Measurements from ENCODE around the gene LRP6. TPM values are rescaled to one million over a fixed set of nuclear protein-coding genes. Genes with fewer than 3 reads are reported as not detected.

LRP6 gene
- total RNA-seq, 1 experiment from 2014 or later: 22.0 TPM

DNA sequence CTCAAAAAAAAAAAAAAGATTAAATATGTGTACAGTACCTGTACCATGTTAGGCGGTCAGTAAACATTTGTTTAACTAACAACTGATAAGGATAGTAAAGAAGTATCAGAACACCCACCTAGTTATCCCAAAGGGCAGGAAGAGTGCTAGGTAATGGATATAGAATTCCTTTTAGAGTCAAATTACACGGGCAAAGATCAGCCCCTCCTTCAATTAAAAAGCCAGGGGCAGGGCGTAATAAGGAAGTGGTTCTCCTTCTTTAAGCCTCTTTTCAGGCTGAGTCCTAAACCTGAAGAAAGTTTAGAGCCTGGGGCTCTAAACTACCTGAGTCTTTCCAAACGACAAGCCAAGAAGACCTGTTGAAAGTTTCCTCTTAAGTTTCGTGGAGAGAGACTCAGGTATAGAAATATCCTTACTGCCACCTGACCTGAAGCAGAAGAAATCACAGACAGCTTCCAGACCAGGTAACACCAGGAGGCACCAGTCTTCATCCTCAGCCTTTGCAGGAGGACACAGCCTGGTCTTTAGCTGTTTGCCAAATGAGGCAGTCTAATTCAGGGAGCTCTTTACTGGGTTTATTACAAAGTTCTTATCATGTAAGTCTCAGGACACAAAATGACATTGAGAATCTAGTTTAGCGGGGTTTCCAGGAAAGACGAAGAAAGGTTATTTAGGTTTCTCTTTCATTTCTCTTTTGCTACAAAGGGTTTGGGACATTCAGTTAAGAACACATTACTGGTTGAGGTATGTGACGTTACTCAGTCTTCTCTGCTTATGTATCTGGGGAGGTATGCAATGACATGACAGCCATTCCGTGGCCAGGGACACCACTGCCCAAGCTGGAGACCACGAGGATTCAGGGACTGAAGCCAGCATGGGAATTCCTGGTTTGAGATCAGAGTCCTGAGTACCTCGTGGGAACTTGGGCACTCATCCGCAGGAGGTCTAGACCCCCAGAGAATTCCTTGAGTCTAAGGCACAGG is 195.9 kb downstream of the LRP6 start, which contains the start of gene BCL2L14:
BCL2L14 (plus strand) TSS at position 266 of the 983 bp plus-strand sequence. CDS start 8,367 bp downstream, outside the sequence.
- in situ Hi-C loops (cut with HindIII; ENCODE audit: low pct_unique_long_range_greater_than_20kb, low sequenced_read_pairs): no loop called here
- POLR2A ChIA-PET: no interaction called here
- intact Hi-C loops (cut with micrococcal nuclease; ENCODE audit: unreplicated experiment): no loop called here
- DNase-seq (ENCODE audit: low read depth, low spot score) (no peak), ATAC-seq (no peak)
- H3K27me3 ChIP-seq (ENCODE audit: control insufficient read depth, insufficient read depth, low read length): no peaks in the 10 kb centered on the region; the same call in 1 of the 2 replicates
- no TSS peak for BruUV-seq (replicated peaks)
- no peaks in the 10 kb centered on the region for H3K36me3 ChIP-seq (ENCODE audit: control insufficient read depth, insufficient read depth, low read length)
- CTCF ChIA-PET: no interaction called here
- no peaks in the 10 kb centered on the region; the same call in 1 of the 2 replicates for H3K4me1 ChIP-seq (ENCODE audit: control insufficient read depth, insufficient read depth, low read length)
- H3K4me3 ChIP-seq (ENCODE audit: low read depth in 2 of 2, low read length in 2 of 2): peak within 1 kb of the TSS in 1 of 2 experiments; percentile 30; a peak in 2 of 4 replicates
- no peak within 1 kb of the TSS for H3K27ac ChIP-seq (ENCODE audit: low read length)
- no peaks in the 10 kb centered on the region for H3K9me3 ChIP-seq (ENCODE audit: control insufficient read depth, insufficient read depth, low read depth, low read length)
- TF ChIP-seq, protein P1, sequence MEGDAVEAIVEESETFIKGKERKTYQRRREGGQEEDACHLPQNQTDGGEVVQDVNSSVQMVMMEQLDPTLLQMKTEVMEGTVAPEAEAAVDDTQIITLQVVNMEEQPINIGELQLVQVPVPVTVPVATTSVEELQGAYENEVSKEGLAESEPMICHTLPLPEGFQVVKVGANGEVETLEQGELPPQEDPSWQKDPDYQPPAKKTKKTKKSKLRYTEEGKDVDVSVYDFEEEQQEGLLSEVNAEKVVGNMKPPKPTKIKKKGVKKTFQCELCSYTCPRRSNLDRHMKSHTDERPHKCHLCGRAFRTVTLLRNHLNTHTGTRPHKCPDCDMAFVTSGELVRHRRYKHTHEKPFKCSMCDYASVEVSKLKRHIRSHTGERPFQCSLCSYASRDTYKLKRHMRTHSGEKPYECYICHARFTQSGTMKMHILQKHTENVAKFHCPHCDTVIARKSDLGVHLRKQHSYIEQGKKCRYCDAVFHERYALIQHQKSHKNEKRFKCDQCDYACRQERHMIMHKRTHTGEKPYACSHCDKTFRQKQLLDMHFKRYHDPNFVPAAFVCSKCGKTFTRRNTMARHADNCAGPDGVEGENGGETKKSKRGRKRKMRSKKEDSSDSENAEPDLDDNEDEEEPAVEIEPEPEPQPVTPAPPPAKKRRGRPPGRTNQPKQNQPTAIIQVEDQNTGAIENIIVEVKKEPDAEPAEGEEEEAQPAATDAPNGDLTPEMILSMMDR (IDR thresholded peaks at IDR 0.05): no peak
- no peak for TF ChIP-seq SIN3A (IDR thresholded peaks at IDR 0.05; ENCODE audit: borderline replicate concordance, insufficient read depth, low read depth, low read length)
- no peak for TF ChIP-seq POLR2AphosphoS5 (IDR thresholded peaks at IDR 0.05; ENCODE audit: low read depth, low read length)
- TF ChIP-seq, protein P2, sequence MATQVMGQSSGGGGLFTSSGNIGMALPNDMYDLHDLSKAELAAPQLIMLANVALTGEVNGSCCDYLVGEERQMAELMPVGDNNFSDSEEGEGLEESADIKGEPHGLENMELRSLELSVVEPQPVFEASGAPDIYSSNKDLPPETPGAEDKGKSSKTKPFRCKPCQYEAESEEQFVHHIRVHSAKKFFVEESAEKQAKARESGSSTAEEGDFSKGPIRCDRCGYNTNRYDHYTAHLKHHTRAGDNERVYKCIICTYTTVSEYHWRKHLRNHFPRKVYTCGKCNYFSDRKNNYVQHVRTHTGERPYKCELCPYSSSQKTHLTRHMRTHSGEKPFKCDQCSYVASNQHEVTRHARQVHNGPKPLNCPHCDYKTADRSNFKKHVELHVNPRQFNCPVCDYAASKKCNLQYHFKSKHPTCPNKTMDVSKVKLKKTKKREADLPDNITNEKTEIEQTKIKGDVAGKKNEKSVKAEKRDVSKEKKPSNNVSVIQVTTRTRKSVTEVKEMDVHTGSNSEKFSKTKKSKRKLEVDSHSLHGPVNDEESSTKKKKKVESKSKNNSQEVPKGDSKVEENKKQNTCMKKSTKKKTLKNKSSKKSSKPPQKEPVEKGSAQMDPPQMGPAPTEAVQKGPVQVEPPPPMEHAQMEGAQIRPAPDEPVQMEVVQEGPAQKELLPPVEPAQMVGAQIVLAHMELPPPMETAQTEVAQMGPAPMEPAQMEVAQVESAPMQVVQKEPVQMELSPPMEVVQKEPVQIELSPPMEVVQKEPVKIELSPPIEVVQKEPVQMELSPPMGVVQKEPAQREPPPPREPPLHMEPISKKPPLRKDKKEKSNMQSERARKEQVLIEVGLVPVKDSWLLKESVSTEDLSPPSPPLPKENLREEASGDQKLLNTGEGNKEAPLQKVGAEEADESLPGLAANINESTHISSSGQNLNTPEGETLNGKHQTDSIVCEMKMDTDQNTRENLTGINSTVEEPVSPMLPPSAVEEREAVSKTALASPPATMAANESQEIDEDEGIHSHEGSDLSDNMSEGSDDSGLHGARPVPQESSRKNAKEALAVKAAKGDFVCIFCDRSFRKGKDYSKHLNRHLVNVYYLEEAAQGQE (IDR thresholded peaks at IDR 0.05; ENCODE audit: insufficient read depth in 1 of 2, low read depth in 2 of 2, low read length in 1 of 2): no peak

DNA sequence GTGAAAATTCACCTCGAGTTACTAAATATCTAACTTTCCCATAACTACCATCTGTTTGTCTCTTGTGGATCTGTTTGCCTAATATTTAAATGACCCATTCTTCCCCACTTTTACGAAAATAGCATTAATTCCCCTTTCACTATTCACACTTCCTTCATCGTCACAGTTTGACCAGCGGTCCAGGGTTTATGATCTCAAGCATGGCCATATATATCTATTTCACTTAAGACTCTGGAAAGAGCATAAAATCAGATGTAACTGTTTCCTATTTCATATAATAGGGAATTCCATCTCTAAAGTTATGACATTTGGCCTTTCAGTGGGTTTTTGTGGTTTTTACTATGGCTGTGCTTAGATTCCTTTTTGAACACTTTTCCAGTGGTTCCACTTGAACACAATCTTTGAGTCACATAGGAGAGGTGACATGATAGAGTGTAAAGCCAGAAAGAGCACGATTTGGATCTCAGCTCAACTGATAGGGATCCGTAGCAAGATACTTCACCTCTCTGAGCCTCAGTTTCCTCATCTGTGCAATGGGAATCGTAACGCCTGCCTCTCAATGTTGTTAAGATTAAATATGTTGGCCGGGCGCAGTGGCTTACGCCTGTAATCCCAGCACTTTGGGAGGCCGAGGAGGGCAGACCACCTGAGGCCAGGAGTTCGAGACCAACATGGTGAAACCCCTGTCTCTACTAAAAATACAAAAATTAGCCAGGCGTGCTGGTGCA is 196.9 kb downstream of the LRP6 start:
- no peaks in the 10 kb centered on the region; the same call in 1 of the 2 replicates for H3K4me1 ChIP-seq (ENCODE audit: control insufficient read depth, insufficient read depth, low read length)
- no peaks in the 10 kb centered on the region for H3K36me3 ChIP-seq (ENCODE audit: control insufficient read depth, insufficient read depth, low read length)
- TF ChIP-seq POLR2AphosphoS5 (IDR thresholded peaks at IDR 0.05; ENCODE audit: low read depth, low read length) (no peak), TCF7L2 (IDR thresholded peaks at IDR 0.05; ENCODE audit: low read depth, low read length) (no peak), SIN3A (IDR thresholded peaks at IDR 0.05; ENCODE audit: borderline replicate concordance, insufficient read depth, low read depth, low read length) (no peak)
- TF ChIP-seq, protein P2 (IDR thresholded peaks at IDR 0.05; ENCODE audit: insufficient read depth in 1 of 2, low read depth in 2 of 2, low read length in 1 of 2): no peak
- TF ChIP-seq, protein P1 (IDR thresholded peaks at IDR 0.05): no peak
- in situ Hi-C loops (cut with HindIII; ENCODE audit: low pct_unique_long_range_greater_than_20kb, low sequenced_read_pairs) (no loop called here), intact Hi-C loops (cut with micrococcal nuclease; ENCODE audit: unreplicated experiment) (no loop called here)
- H3K27me3 ChIP-seq (ENCODE audit: control insufficient read depth, insufficient read depth, low read length): no peaks in the 10 kb centered on the region; the same call in 1 of the 2 replicates
- POLR2A ChIA-PET: no interaction called here
- DNase-seq (ENCODE audit: low read depth, low spot score): no peak
- H3K4me3 ChIP-seq (ENCODE audit: low read depth in 2 of 2, low read length in 2 of 2): no peak overlapping the region
- H3K9me3 ChIP-seq (ENCODE audit: control insufficient read depth, insufficient read depth, low read depth, low read length): no peaks in the 10 kb centered on the region
- CTCF ChIA-PET: no interaction called here
- BruUV-seq (replicated peaks): no TSS peak
- ATAC-seq: no peak
- H3K27ac ChIP-seq (ENCODE audit: low read length): no peak overlapping the region

Data from Panc1 (cell line).